ENCODE results near the gene KCNK1.

Gene KCNK1

GRCh38 chr1:233620065-233620464 is 6.2 kb downstream of the KCNK1 start:
- no peak for DNase-seq (ENCODE audit: low read depth, low spot score)
- no peak overlapping the region for H3K4me3 ChIP-seq (ENCODE audit: low read depth, low read length)
- ChIA-PET CTCF (no interaction called here), POLR2A (no interaction called here)
- no peak for TF ChIP-seq CTCF (IDR thresholded peaks at IDR 0.05; ENCODE audit: insufficient read depth, low read length, missing control alignments)

GRCh38 chr1:233621923-233622322 is 8.0 kb downstream of the KCNK1 start:
- CTCF ChIA-PET, result no interaction called here
- POLR2A ChIA-PET, result no interaction called here
- no peak overlapping the region for H3K4me3 ChIP-seq (ENCODE audit: low read depth, low read length)
- no peak for TF ChIP-seq CTCF (IDR thresholded peaks at IDR 0.05; ENCODE audit: insufficient read depth, low read length, missing control alignments)
- DNase-seq (ENCODE audit: low read depth, low spot score), result no peak

DNA sequence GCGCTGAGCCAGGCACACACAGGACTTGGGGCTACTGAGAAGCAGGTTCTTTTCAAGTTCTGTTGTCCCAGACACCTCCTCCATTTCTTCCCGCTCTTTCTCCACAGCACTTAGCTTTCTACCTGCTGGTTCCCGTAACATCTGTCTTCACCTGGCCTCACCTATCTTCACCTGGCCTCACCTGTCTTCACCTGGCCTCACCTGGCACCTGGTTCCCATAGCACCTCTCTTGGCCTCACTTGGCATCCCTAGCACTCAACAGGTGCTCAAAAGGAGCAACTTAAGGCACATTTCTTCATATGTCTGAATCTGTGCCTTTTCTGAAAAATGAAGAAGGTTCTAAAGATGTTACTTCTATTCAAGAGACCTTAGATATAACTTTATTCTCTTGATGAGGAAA is 10.4 kb downstream of the KCNK1 start:
- H3K4me3 ChIP-seq (ENCODE audit: low read depth, low read length), result no peak overlapping the region
- POLR2A ChIA-PET, result no interaction called here
- TF ChIP-seq CTCF (IDR thresholded peaks at IDR 0.05; ENCODE audit: insufficient read depth, low read length, missing control alignments), result no peak
- DNase-seq (ENCODE audit: low read depth, low spot score), result no peak
- CTCF ChIA-PET, result no interaction called here

DNA sequence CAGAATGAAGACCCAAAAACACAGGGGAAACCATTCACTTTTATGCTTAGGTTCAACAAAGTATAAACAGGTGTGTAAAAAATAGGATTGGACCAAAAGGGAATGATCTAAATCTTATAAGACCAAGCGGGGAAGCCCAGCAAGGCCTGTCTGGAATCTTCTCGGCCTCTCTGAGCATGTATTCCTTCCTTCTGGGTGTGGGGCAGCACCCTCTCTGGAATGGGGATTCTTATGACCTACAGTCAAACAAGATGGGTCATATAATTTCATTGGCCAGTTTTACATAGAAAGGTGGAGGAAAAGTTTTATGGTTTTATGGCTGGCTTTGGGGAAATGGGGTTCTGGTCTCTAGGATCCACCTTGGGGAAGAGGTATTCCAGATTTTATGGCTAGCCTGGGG is 11.2 kb downstream of the KCNK1 start:
- TF ChIP-seq CTCF (IDR thresholded peaks at IDR 0.05; ENCODE audit: insufficient read depth, low read length, missing control alignments), result no peak
- CTCF ChIA-PET, result no interaction called here
- POLR2A ChIA-PET, result no interaction called here

DNA sequence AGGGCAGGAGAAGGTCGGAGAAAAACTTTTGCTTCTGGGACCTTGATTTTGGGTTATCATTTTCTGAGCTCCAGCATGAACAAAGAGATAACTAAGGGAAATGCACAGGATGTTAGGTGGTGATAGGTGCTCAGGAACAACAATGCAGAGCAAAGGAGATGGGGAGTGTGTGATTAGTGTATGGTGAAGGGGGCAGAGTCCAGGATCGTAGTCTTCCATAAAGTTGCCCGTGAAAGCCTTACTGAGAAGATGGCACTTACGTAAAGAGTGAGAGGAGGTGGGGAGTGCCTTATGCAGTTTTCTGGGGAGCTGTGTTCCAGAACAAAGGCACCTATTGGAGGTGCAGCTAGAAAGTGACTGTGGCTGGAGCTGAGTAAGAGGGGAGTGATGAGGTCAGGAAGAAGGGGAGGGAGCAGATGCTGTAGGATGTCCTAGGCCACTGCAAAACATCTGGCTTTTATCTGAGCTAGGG is 11.6 kb downstream of the KCNK1 start:
- H3K4me3 ChIP-seq (ENCODE audit: low read depth, low read length), result no peak overlapping the region
- no peak for DNase-seq (ENCODE audit: low read depth, low spot score)
- POLR2A ChIA-PET, result no interaction called here
- no peak for TF ChIP-seq CTCF (IDR thresholded peaks at IDR 0.05; ENCODE audit: insufficient read depth, low read length, missing control alignments)
- CTCF ChIA-PET, result no interaction called here

More for the DNA sequence above, 11.2 kb downstream of the KCNK1 start:
- no peak overlapping the region for H3K4me3 ChIP-seq (ENCODE audit: low read depth, low read length)
- no peak for DNase-seq (ENCODE audit: low read depth, low spot score)

DNA sequence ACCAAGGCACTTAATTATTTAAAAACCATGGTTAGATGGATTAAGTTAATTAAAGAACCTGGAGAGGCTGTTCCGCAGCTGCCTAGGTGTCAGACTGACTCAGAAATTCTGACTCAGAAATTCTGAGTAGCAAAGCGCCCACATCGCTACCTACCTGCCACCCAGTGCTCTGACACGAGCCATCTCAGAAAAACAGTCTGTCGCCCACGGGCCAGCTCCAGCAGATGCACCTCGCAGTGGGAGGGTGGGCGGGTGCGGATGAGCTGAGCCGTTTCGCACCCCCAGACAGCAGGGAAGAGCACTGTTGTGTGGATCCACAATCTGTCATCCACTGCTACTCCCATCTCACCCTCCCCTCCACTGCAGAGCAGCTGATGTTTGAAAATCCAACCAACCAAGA is 13.5 kb downstream of the KCNK1 start:
- CTCF ChIA-PET, result no interaction called here
- no peak overlapping the region for H3K4me3 ChIP-seq (ENCODE audit: low read depth, low read length)
- TF ChIP-seq CTCF (IDR thresholded peaks at IDR 0.05; ENCODE audit: insufficient read depth, low read length, missing control alignments), result no peak
- no peak for DNase-seq (ENCODE audit: low read depth, low spot score)
- POLR2A ChIA-PET, result no interaction called here

All from AG04449 (cell line).